Activated CD4-positive, alpha-beta T cell treated with anti-CD3 and anti-CD28 coated beads, Interleukin-2, amount 50 U/mL, for 1 hour (primary cell): Measurements from ENCODE around the gene HYAL3.

Source experiments
- DNase-seq: peaks from one replicate; pipeline ENCODE4 v3.0.0-alpha.2; 2020

The HYAL3 gene, protein sequence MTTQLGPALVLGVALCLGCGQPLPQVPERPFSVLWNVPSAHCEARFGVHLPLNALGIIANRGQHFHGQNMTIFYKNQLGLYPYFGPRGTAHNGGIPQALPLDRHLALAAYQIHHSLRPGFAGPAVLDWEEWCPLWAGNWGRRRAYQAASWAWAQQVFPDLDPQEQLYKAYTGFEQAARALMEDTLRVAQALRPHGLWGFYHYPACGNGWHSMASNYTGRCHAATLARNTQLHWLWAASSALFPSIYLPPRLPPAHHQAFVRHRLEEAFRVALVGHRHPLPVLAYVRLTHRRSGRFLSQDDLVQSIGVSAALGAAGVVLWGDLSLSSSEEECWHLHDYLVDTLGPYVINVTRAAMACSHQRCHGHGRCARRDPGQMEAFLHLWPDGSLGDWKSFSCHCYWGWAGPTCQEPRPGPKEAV

DNA sequence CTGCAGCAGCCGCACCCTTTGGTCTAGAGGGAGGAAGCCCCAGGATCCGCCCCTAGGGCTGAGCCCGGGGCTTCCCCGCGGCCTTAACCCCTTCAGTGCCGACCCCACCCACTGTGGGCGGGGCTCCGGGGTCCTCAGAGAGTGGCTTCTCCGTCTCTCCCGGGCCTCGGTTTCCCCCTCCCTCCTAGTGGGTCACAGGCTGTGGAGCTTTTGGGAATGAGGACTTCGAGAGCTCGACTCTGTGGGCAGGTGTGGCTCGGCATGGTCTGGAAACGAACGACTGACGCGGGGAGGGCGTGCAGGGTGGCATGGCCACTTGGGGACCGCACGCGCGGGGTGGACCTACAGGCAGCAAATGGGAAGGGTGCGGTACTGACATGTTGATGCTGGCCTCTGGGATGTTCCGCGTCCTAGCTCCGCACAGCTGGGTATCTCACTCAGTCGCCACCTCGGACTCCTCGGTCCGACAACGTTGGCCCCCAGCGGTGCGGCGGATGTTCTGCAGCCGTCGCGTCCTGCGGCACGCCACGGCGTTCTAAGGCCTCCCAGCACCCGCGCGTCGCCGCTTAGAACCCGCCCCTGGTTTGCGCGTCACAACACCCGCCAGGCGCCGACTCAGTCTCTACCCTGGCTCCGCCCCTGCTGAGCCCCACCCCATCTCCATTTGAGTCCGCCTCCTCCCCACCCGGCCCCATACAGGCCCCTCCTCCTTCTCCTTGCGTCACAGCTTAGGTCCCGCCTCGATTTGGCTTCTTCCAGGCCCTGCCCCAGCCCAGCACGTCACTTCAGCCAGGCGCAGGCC is at the start of gene HYAL3, which contains the start of gene NAA80:
Gene HYAL3, minus strand, starts transcription at position 570 of the 802 bp plus-strand sequence. CDS start 3,803 bp downstream, outside the sequence.
Gene NAA80, minus strand, starts transcription at position 570 of the 802 bp plus-strand sequence. CDS start 1,942 bp downstream, outside the sequence.
- peak; percentile 99 for DNase-seq

- DNase-seq, result peak; percentile 73
These were observed 48.1 kb upstream of the HYAL3 start for GRCh38 chr3:50347187-50347813.

- peak; percentile 74 for DNase-seq
These were observed 46.5 kb upstream of the HYAL3 start, which contains the start of gene ZMYND10 for GRCh38 chr3:50345586-50346234. Gene ZMYND10, minus strand, starts transcription at chr3:50345732. Its CDS starts 153 bp downstream, at chr3:50345579.

- no peak for DNase-seq
These were observed 45.8 kb upstream of the HYAL3 start for GRCh38 chr3:50345008-50345407.

DNA sequence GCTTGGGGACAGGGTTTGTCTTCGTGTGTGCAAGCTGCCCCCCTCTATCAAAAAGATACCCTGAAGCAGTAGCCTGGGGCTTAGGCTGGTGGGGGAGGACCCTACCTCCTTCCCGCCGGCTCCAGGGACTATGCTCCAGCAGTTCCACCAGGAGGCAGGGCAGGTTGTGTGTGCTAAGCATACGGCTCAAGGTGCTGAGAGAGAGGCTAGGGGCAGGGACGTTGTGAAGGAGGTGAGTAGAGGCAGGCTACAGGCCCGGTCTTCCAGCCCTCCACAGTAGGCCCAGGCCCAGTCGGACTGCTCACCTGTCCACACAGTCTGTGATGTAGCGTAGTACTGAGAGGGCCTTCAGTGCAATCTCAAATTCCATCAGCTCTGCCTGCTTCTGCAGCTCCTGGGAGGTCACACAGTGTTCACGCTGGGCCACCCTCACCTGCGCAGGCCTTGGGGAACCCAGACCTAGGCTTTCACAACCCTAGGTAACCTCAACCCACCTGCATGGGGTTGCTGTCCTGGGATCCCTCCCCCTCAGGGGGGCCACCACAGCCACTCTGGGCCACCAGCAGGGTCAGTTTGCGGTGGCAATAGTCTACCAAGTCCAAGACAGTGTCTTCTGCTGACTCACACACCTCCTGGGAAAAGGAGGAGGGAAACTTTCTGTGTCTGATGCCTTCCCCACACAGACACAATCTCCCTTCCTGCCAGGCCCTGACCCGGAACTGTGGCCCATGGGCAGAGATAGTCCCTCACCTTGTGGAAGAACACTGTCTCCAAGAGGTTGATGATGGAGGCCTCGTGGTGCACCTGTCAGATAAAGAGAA is 43.8 kb upstream of the HYAL3 start:
- no peak for DNase-seq

DNA sequence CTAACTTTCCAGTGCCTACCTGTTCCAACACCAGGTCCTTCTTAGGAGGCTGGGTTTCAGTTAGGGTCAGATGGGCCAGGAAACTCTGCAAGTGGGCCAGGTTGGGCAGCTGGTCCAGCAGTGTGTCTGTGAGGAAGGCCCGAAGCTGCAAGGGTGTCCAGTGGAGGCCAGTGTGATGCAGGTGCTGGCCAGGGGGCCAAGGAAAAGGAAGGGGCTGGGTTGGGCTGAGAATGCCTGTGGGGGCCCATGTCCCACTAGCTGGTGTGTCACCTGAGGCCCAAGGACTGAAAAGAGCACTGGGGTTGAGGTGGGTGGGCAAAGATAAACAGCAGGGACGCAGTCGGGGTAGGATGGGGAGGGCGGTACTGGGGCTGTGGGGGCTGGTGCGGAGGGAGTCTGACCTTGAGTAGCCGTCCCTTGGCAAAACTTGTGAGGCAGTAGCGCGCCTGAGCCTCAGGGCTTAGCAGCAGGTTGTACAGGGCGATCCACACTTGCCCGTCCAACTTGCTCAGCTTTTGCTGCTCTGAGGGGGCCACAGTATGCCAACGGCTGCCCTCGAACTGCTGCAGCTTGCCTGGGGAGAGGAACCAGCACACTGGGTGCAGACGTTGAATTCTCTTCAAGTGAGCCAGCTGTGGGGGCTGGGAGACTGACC is 42.9 kb upstream of the HYAL3 start:
- no peak for DNase-seq

- no peak for DNase-seq
These were observed 42.3 kb upstream of the HYAL3 start for GRCh38 chr3:50341537-50341936.

DNA sequence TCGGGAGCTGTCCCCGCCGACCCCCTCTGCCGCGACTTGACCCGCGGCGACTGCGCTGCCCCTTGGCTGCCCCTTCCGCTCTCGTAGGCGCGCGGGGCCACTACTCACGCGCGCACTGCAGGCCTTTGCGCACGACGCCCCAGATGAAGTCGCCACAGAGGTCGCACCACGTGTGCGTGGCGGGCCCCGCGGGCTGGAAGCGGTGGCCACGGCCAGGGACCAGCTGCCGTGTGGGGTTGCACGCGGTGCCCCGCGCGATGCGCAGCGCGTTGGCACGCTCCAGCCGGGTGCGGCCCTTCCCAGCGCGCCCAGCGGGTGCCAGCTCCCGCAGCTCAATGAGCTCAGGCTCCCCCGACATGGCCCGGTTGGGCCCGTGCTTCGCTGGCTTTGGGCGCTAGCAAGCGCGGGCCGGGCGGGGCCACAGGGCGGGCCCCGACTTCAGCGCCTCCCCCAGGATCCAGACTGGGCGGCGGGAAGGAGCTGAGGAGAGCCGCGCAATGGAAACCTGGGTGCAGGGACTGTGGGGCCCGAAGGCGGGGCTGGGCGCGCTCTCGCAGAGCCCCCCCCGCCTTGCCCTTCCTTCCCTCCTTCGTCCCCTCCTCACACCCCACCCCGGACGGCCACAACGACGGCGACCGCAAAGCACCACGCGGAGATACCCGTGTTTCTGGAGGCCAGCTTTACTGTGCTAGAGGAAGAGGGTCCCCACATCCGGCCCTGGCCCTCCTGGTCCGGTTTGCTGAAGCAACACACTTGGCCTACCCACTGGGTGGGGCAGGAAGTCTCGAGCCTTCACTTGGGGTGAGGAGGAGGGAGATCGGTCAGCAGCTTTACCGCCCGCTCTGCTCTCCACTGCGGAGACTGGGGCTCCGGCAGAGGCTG is 41.5 kb upstream of the HYAL3 start, which contains the start of gene RASSF1:
Gene RASSF1, minus strand, starts transcription at position 389 of the 882 bp plus-strand sequence. Its CDS starts 31 bp downstream, at position 358.
- DNase-seq, result peak; percentile 57

DNA sequence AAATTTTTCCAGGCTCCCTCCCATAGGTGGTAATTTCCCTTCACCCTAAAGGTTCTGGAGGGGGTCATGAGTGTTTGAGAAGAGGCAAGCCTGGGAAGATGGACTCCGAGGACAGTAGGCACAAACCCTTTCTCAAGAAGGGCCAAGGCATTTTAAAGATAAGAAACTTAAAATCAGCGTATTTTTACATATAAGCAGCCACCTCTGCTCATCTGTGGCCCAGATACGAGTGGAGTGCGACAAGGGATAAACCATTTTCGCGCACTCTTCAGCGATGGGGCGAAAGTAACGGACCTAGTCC is 40.9 kb upstream of the HYAL3 start:
- DNase-seq, result no peak

- no peak for DNase-seq
These were observed 40.4 kb upstream of the HYAL3 start for GRCh38 chr3:50339485-50340146.

GRCh38 chr3:50338965-50339364 is 39.8 kb upstream of the HYAL3 start:
- no peak for DNase-seq

- DNase-seq, result peak; percentile 89
These were observed 38.1 kb upstream of the HYAL3 start for GRCh38 chr3:50337175-50337861.

DNA sequence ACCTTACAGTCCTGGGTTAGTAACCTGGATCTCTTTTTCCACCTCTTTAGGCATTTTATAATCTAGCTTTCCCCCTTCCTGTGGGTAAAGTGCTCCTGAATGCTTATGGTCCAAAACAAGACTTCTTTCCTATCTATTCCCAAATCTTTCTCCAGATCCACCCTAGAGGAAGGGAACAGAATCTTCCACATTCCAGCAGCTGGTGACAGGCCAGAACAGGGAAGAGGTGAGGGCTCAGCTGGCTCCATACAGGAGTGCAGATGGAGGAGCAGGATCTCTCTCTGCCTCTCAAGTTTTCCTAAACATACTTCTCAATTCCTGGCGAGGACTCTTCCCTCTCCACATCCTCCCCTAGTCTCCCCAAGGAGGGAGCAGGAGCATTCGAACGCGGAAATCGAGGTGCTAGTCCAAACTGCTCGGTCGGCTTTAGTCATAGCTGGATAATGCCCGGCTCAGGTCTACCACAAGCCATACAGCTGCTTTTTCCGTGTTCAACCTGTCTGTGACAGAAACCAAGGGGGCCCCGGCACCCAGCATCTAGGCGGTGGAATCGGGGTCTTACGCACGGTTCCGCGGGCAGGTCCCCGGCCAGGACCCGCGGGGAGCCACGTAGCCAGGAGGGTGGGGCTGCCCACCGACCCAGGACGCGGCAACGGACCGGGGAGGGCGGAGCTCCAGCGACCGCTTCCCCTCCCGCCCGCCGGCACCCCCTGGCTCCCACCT is 37.4 kb upstream of the HYAL3 start:
- DNase-seq, result peak; percentile 56

DNA sequence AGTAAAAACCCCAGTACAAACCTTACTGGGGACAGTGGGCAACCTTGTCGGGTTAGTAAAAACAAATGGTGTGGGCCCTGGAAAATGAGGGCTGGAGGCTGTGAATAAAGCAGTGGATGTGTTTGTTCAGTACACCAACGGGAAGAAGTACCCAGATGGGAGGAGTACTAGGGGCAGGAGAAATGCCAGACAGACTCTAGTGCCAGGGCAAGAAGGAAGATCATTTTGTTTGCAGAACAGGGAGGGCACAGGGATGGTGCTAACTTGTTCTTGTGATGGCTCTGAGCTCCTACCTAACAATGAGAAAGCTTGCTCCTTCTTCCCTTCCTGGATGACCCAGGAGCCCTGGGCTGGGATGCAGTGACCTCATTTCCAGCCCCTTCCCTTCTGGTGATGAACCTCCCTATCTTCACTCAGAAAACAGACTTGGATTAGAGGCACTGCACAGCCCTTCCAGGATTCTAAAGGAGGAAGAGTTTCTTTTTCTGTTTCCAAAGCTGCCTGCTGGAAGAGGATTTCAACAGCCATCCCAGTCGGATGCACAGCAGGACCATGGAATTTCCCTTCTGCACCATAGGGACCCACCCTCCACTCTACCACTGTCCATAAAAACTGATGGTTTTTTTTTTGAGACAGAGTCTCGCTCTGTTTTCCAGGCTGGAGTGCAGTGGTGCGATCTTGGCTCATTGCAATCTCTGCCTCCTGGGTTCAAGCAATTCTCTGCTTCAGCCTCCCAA is 35.3 kb upstream of the HYAL3 start:
- no peak for DNase-seq

DNA sequence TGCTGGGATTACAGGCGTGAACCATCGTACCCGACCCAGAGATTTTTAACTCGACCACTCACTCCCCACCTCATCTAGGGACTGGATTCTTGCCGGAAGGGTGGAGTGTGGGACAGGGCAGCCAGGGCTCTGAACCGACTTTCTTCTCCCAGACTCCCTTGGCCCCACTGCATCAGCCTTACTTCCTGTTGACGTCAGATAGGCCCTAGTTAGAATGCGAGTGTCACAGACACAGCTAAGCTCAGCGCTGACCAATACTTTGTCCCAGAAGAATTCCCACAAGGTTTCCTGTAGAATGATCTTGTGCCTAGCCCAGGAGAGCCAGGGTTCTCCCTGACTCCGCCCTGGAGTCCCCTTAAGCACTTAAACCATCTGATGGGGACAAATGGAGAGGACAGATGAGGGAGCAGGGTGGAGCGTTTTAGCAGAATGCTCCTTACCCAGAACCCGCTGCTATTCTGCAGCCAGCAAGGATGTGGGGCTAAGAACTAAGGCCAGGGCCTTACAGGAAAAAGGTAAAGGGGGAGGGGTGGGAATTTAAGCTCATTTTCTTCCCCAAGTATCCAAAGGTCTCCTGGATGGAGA is 34.6 kb upstream of the HYAL3 start:
- DNase-seq, result no peak

GRCh38 chr3:50331364-50331907 is 32.2 kb upstream of the HYAL3 start:
- DNase-seq, result no peak

DNA sequence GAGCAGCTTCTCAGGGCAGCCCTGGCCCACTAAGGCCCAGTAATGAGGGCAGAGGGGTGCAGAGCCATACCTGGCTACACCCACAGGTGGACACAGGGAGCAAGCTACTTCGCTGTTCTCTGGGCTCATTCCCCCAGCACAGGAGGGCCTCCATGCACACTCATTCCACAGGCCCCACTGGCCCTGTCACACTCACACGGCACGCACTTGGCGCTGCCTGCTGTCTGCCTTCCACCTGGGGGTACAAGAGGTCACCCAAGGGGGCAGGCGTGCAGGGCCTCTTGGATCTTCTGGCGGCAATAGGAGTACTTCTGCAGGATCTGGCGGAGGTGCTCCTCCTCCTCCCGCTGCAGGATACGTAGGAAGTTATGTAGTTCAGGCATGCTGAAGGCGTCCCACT is 31.1 kb upstream of the HYAL3 start:
- DNase-seq, result no peak
